ENCODE data around the gene KCNQ1. TPM values are rescaled to one million over a fixed set of nuclear protein-coding genes. Genes with fewer than 3 reads are reported as not detected.

The KCNQ1 gene
- total and polyA plus RNA-seq, 7 donors, result 0.48 to 3.1 (median 1.1) TPM

- ATAC-seq (no peak), DNase-seq (no peak)
- intact Hi-C loops (cut with DNase I), result no loop called here
- H3K36me3 ChIP-seq (ENCODE audit: insufficient read depth in 1 of 2, low read depth in 1 of 2), result no peaks in the 10 kb centered on the region
- H3K27ac ChIP-seq, result no peak overlapping the region
- no peaks in the 10 kb centered on the region for H3K4me1 ChIP-seq
- 38 to 49% (median 40%) methylated on average over 37 of the region's 37 CpGs for WGBS, 3 donors
- H3K9me3 ChIP-seq, result no peaks in the 10 kb centered on the region
- TF ChIP-seq CTCF (IDR thresholded peaks at IDR 0.05), result no peak
- no peak overlapping the region for H3K4me3 ChIP-seq
- peaks cover 0 to 49% (median 24%) of the 10 kb centered on the region in 3 donors for H3K27me3 ChIP-seq (ENCODE audit: insufficient read depth in 3 of 3, low read length in 2 of 3)
These were observed 424.3 kb downstream of the KCNQ1 start for GRCh38 chr11:2869134-2869526.

GRCh38 chr11:2869561-2870427 lies 425.0 kb downstream of the KCNQ1 start:
- WGBS, 3 donors, result 19 to 22% (median 21%) methylated on average over 32 to 90 of the region's 90 CpGs
- H3K4me1 ChIP-seq, result no peaks in the 10 kb centered on the region
- no peak for ATAC-seq

GRCh38 chr11:2870460-2870859 lies 425.7 kb downstream of the KCNQ1 start:
- Histone ChIP-seq H3K27ac (no peak overlapping the region), H3K4me3 (no peak overlapping the region), H3K27me3 (ENCODE audit: insufficient read depth in 3 of 3, low read length in 2 of 3) (peaks cover 0 to 40% (median 24%) of the 10 kb centered on the region in 3 donors), H3K36me3 (ENCODE audit: insufficient read depth in 1 of 2, low read depth in 1 of 2) (no peaks in the 10 kb centered on the region), H3K4me1 (no peaks in the 10 kb centered on the region), H3K9me3 (no peaks in the 10 kb centered on the region)
- TF ChIP-seq CTCF (IDR thresholded peaks at IDR 0.05), result no peak
- intact Hi-C loops (cut with DNase I), result no loop called here
- 53 to 70% (median 57%) methylated on average over 17 of the region's 17 CpGs for WGBS, 3 donors
- no peak for ATAC-seq
- DNase-seq, result no peak

More at GRCh38 chr11:2869561-2870427, 425.0 kb downstream of the KCNQ1 start:
- intact Hi-C loops (cut with DNase I), result no loop called here
- DNase-seq, result no peak
- no peak overlapping the region for H3K27ac ChIP-seq
- H3K27me3 ChIP-seq (ENCODE audit: insufficient read depth in 3 of 3, low read length in 2 of 3), result peaks cover 0 to 43% (median 22%) of the 10 kb centered on the region in 3 donors
- no peak overlapping the region for H3K4me3 ChIP-seq
- no peak for TF ChIP-seq CTCF (IDR thresholded peaks at IDR 0.05)
- H3K36me3 ChIP-seq (ENCODE audit: insufficient read depth in 1 of 2, low read depth in 1 of 2), result no peaks in the 10 kb centered on the region
- no peaks in the 10 kb centered on the region for H3K9me3 ChIP-seq

- peaks cover 0 to 40% (median 24%) of the 10 kb centered on the region in 3 donors for H3K27me3 ChIP-seq (ENCODE audit: insufficient read depth in 3 of 3, low read length in 2 of 3)
- intact Hi-C loops (cut with DNase I), result no loop called here
- no peak for TF ChIP-seq CTCF (IDR thresholded peaks at IDR 0.05)
- H3K9me3 ChIP-seq, result no peaks in the 10 kb centered on the region
- ATAC-seq (no peak), DNase-seq (no peak)
- WGBS, 3 donors, result 48 to 58% (median 48%) methylated on average over 22 of the region's 22 CpGs
- no peak overlapping the region for H3K27ac ChIP-seq
- no peaks in the 10 kb centered on the region for H3K4me1 ChIP-seq
- H3K36me3 ChIP-seq (ENCODE audit: insufficient read depth in 1 of 2, low read depth in 1 of 2), result no peaks in the 10 kb centered on the region
- no peak overlapping the region for H3K4me3 ChIP-seq
These were observed 426.3 kb downstream of the KCNQ1 start for GRCh38 chr11:2870969-2871680.

All from psoas muscle (tissue), 8 donors.